K562 (cell line): ENCODE results near the gene KAT2B. TPM values are rescaled to one million over a fixed set of nuclear protein-coding genes. Genes with fewer than 3 reads are reported as not detected.

Experiments used
- ATAC-seq: fragments of 200-7000 bp; cut with Tn5 transposase; 3 replicates; pipeline ENCODE4 v1.9.1; 2020; ENCODE audit warnings: moderate library complexity
- BruUV-seq: library from RNA; stranded (reverse); fragments of 400-500 nt; replicated peaks from 2 replicates; lab custom pipeline; 2021; lab: Mats Ljungman, UMichigan
- CTCF ChIA-PET: fragments of 300-600 bp; formaldehyde crosslinking; extraction: SDS; loops from one replicate; lab custom pipeline; 2021; ENCODE audit warnings: low intra/inter-chr PET ratio; lab: Yijun Ruan, JAX
- POLR2A ChIA-PET: fragments of 300-600, 350-650 bp; sonication (Branson Sonifier 250); formaldehyde crosslinking; extraction: SDS; loops from one replicate; lab custom pipeline; 2021; ENCODE audit warnings: antibody characterized with exemption, inconsistent platforms; lab: Yijun Ruan, JAX
- DNase-seq, 4 experiments: peaks; one replicate each; pipeline versions ENCODE4 v3.0.0 to v3.0.0-alpha.2; 2011 to 2018; ENCODE audit warnings: low spot score in 3 of 4, mixed read lengths in 3 of 4; ENCODE audit errors: extremely low read depth in 1 of 4
- FAIRE-seq: peaks from 2 replicates; lab custom pipeline; 2011; peaks lifted over from hg19 to GRCh38; lab: Jason Lieb, UNC
- H2AFZ ChIP-seq: 2 replicates; pipeline ENCODE4 v1.6.0; 2011; ENCODE audit warnings: low read depth, low read length, control low read depth, inconsistent platforms
- H3K27ac ChIP-seq: fragments of 200-600 bp; 3 replicates; pipeline ENCODE4 v1.8.0; 2011; ENCODE audit warnings: low read depth, mild to moderate bottlenecking, control low read depth, inconsistent platforms, low read length, moderate library complexity, mixed read lengths; ENCODE audit errors: extremely low read depth
- H3K27me3 ChIP-seq, 2 experiments: fragments of 300-600 bp in 1 of 2; 2 replicates in 1 of 2; 3 replicates in 1 of 2; pipeline versions ENCODE4 v1.6.0 to v1.8.0; 2011; ENCODE audit warnings: inconsistent platforms in 2 of 2, low read length in 2 of 2, mild to moderate bottlenecking in 1 of 2, mixed read lengths in 1 of 2, moderate library complexity in 1 of 2; ENCODE audit not compliant: control insufficient read depth in 2 of 2, insufficient read depth in 2 of 2
- H3K36me3 ChIP-seq: fragments of 300-600 bp; 3 replicates; pipeline ENCODE4 v1.8.0; 2011; ENCODE audit warnings: mild to moderate bottlenecking, low read length, inconsistent platforms; ENCODE audit not compliant: control insufficient read depth, insufficient read depth
- H3K4me1 ChIP-seq, 2 experiments: fragments of 200-600 bp in 1 of 2; replicated peaks in 1 of 2; 2 replicates in 1 of 2; 3 replicates in 1 of 2; pipeline versions ENCODE4 v1.5.1 to v1.8.0; 2011; ENCODE audit warnings: inconsistent platforms in 2 of 2, low read length in 2 of 2, mild to moderate bottlenecking in 1 of 2, mixed read lengths in 1 of 2, moderate library complexity in 1 of 2; ENCODE audit not compliant: control insufficient read depth in 2 of 2, insufficient read depth in 2 of 2
- H3K4me2 ChIP-seq: 2 replicates; pipeline ENCODE4 v1.6.1; 2011; ENCODE audit warnings: low read length, control low read depth, inconsistent platforms, mixed read lengths; ENCODE audit not compliant: insufficient read depth
- H3K4me3 ChIP-seq: fragments of 200-600 bp; sonication (generic), shearing (Covaris generic); 2 replicates; pipeline ENCODE4 v1.5.1; 2016; ENCODE audit warnings: control low read depth, inconsistent platforms
- H3K79me2 ChIP-seq: fragments of 200-600 bp; 3 replicates; pipeline ENCODE4 v1.8.0; 2011; ENCODE audit warnings: low read length, inconsistent platforms; ENCODE audit not compliant: control insufficient read depth, insufficient read depth
- H3K9ac ChIP-seq, 2 experiments: 2 replicates each; pipeline versions ENCODE4 v1.6.0 to v1.6.1; 2011; ENCODE audit warnings: low read depth in 2 of 2, low read length in 2 of 2, control low read depth in 1 of 2, inconsistent platforms in 1 of 2, mild to moderate bottlenecking in 1 of 2, mixed read lengths in 1 of 2; ENCODE audit not compliant: insufficient read depth in 1 of 2
- H3K9me1 ChIP-seq: one replicate; pipeline ENCODE4 v1.6.0; 2011; ENCODE audit warnings: inconsistent platforms, mild to moderate bottlenecking, low read length, moderate library complexity; ENCODE audit not compliant: control insufficient read depth, insufficient read depth
- H3K9me3 ChIP-seq: replicated peaks from 2 replicates; pipeline ENCODE4 v1.5.1; 2011; ENCODE audit warnings: low read depth, low read length, inconsistent platforms; ENCODE audit not compliant: control insufficient read depth, insufficient read depth
- H4K20me1 ChIP-seq: replicated peaks from 2 replicates; pipeline ENCODE4 v1.6.1; 2011; ENCODE audit warnings: low read length, inconsistent platforms, mixed read lengths; ENCODE audit not compliant: control insufficient read depth, insufficient read depth
- BRF1 ChIP-seq: IDR thresholded peaks from 3 replicates; pipeline ENCODE4 v1.6.1; 2011; ENCODE audit warnings: borderline replicate concordance, mild to moderate bottlenecking; ENCODE audit not compliant: insufficient read length; ENCODE audit errors: extremely low read depth
- ELF2 ChIP-seq: fragments of 250-450 bp; sonication (Bioruptor Pico); IDR thresholded peaks from 2 replicates; pipeline ENCODE4 v1.5.0; 2021; ENCODE audit warnings: mild to moderate bottlenecking
- GABPB2 ChIP-seq: fragments of 250-450 bp; sonication (Bioruptor Pico); conservative IDR thresholded peaks from 2 replicates; pipeline ENCODE4 v1.5.1; 2021; ENCODE audit warnings: mild to moderate bottlenecking
- ILK ChIP-seq: fragments of 450-650 bp; IDR thresholded peaks from 2 replicates; pipeline ENCODE4 v1.6.1; 2016; ENCODE audit warnings: missing genetic modification characterization, low read depth, mild to moderate bottlenecking, missing compliant biosample characterization, moderate library complexity, borderline replicate concordance
- NCOA4 ChIP-seq: fragments of 450-650 bp; IDR thresholded peaks from 2 replicates; pipeline ENCODE4 v1.6.1; 2018; ENCODE audit warnings: mild to moderate bottlenecking; ENCODE audit not compliant: partially characterized antibody
- NCOR1 ChIP-seq: fragments of 450-650 bp; IDR thresholded peaks from 2 replicates; pipeline ENCODE4 v1.6.1; 2016; ENCODE audit warnings: mild to moderate bottlenecking, moderate library complexity
- NKRF ChIP-seq: fragments of 450-650 bp; IDR thresholded peaks from 2 replicates; pipeline ENCODE4 v1.6.1; 2016; ENCODE audit warnings: borderline replicate concordance
- PCBP2 ChIP-seq: fragments of 200-400 bp; formaldehyde crosslinking; IDR thresholded peaks from 2 replicates; pipeline ENCODE4 v1.6.1; 2018; ENCODE audit warnings: low read length, low read depth, mild to moderate bottlenecking, moderate library complexity; ENCODE audit not compliant: poor library complexity, severe bottlenecking
- SMARCA5 ChIP-seq: fragments of 450-650 bp; IDR thresholded peaks from 2 replicates; pipeline ENCODE4 v1.6.1; 2016
- SNIP1 ChIP-seq: fragments of 450-650 bp; IDR thresholded peaks from 2 replicates; pipeline ENCODE4 v1.7.1; 2017; ENCODE audit warnings: low read depth, mild to moderate bottlenecking
- ZBTB1 ChIP-seq: sonication (generic); formaldehyde crosslinking; IDR thresholded peaks from 2 replicates; pipeline ENCODE4 v1.8.1; 2023; ENCODE audit warnings: missing genetic modification reagents, low read depth, mild to moderate bottlenecking, borderline replicate concordance
- WGBS: fragments of 100-300 bp; shearing (Covaris generic); methylation state at CpG from one replicate; pipeline ENCODE4 v1.1.6; 2016; ENCODE audit warnings: low coverage, mixed read lengths; ENCODE audit not compliant: insufficient coverage; ENCODE audit errors: missing lambda C conversion rate; 5-methylcytosine and 5-hydroxymethylcytosine counted together
- in situ Hi-C: fragments of 300-500 bp; cut with MboI; formaldehyde crosslinking; loops from 4 replicates; pipeline ENCODE4 v1.15.0; 2018; ENCODE audit warnings: inconsistent platforms, mixed read lengths
- intact Hi-C: fragments of 100-400 bp; cut with micrococcal nuclease; formaldehyde crosslinking; loops from 2 replicates; pipeline ENCODE4 v1.14.2; 2022
- polyA plus RNA-seq, 8 experiments: library from polyadenylated mRNA; depleted of rRNA in 4 of 8; stranded (reverse) in 5 of 8; unstranded in 3 of 8; fragments of >200 nt; fragmentation: Nextera tagmentation in 2 of 8; fragmentation: Illumina TruSeq in 1 of 8; extraction: Ambion mirVana in 2 of 8; extraction: Trizol in 1 of 8; gene quantifications; 2 replicates each; pipeline versions ENCODE4 v1.2.1 to v1.2.3, GENCODE V29; 2011 to 2014; ENCODE audit warnings: inconsistent platforms in 1 of 8, missing spikeins in 1 of 8
- total RNA-seq, 7 experiments: library from RNA; depleted of rRNA in 6 of 7; stranded (reverse); fragments of >200 nt in 6 of 7; fragmentation: Illumina TruSeq in 2 of 7; extraction: Trizol in 2 of 7; gene quantifications; 2 replicates each; pipeline versions ENCODE4 v1.2.1 to v1.2.3, GENCODE V29; 2011 to 2021; ENCODE audit warnings: low replicate concordance in 1 of 7
- TF ChIP-seq, protein P1 (sequence below): sonication (generic); formaldehyde crosslinking; IDR thresholded peaks from 2 replicates; pipeline ENCODE4 v1.8.0; 2022; ENCODE audit warnings: mild to moderate bottlenecking, missing genetic modification reagents
- TF ChIP-seq, protein P2 (sequence below), 3 experiments: fragments of 200-800 bp in 1 of 3; fragments of 250-450 bp in 1 of 3; fragments of 450-650 bp in 1 of 3; sonication (Bioruptor Pico) in 1 of 3; sonication (Bioruptor generic) in 1 of 3; formaldehyde crosslinking in 1 of 3; IDR thresholded peaks; 2 replicates each; pipeline versions ENCODE4 v1.6.1 to v1.8.0; 2016 to 2022; ENCODE audit warnings: mild to moderate bottlenecking in 2 of 3, missing genetic modification characterization in 2 of 3, missing compliant biosample characterization in 1 of 3, moderate library complexity in 1 of 3
- TF ChIP-seq, protein P3 (sequence below): IDR thresholded peaks from 2 replicates; pipeline ENCODE4 v1.6.1; 2011; ENCODE audit warnings: borderline replicate concordance, low read depth, mild to moderate bottlenecking, moderate library complexity, low read length; ENCODE audit not compliant: insufficient read depth, poor library complexity, severe bottlenecking

KAT2B gene
- total and polyA plus RNA-seq, 9 of the 15 experiments (the other 6 are each of a cell fraction or from before 2014, with no cell fraction given): 3.3 to 14.9 (median 12.2) TPM

- Histone ChIP-seq H3K9me3 (no peaks in the 10 kb centered on the region), H3K4me1 (peaks cover 0 to 6% of the 10 kb centered on the region in 2 experiments; a peak in 1 of 5 replicates), H4K20me1 (no peaks in the 10 kb centered on the region), H3K79me2 (peaks cover 5% of the 10 kb centered on the region; the same call in 1 of the 3 replicates), H3K4me3 (no peak overlapping the region), H2AFZ (no peak overlapping the region), H3K36me3 (peaks cover 3% of the 10 kb centered on the region; the same call in 2 of the 3 replicates), H3K9ac (no peak overlapping the region), H3K27me3 (no peaks in the 10 kb centered on the region), H3K4me2 (no peak overlapping the region), H3K27ac (no peak overlapping the region), H3K9me1 (no peaks in the 10 kb centered on the region)
- DNase-seq (no peak), ATAC-seq (no peak), FAIRE-seq (no peak)
- no TSS peak for BruUV-seq
- CTCF ChIA-PET: no interaction called here
- 49% methylated on average over 5 of the region's 5 CpGs for WGBS
- POLR2A ChIA-PET: no interaction called here
- in situ Hi-C loops (no loop called here), intact Hi-C loops (no loop called here)
- no peak for TF ChIP-seq ILK
- TF ChIP-seq ZBTB1 (CRISPR knock-in tag): no peak
- no peak for TF ChIP-seq ELF2 (CRISPR knock-in tag)
- TF ChIP-seq, protein P1, sequence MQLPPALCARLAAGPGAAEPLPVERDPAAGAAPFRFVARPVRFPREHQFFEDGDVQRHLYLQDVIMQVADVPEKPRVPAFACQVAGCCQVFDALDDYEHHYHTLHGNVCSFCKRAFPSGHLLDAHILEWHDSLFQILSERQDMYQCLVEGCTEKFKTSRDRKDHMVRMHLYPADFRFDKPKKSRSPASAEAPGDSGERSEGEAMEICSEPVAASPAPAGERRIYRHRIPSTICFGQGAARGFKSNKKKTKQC (CRISPR knock-in tag): no peak
- TF ChIP-seq, protein P2, sequence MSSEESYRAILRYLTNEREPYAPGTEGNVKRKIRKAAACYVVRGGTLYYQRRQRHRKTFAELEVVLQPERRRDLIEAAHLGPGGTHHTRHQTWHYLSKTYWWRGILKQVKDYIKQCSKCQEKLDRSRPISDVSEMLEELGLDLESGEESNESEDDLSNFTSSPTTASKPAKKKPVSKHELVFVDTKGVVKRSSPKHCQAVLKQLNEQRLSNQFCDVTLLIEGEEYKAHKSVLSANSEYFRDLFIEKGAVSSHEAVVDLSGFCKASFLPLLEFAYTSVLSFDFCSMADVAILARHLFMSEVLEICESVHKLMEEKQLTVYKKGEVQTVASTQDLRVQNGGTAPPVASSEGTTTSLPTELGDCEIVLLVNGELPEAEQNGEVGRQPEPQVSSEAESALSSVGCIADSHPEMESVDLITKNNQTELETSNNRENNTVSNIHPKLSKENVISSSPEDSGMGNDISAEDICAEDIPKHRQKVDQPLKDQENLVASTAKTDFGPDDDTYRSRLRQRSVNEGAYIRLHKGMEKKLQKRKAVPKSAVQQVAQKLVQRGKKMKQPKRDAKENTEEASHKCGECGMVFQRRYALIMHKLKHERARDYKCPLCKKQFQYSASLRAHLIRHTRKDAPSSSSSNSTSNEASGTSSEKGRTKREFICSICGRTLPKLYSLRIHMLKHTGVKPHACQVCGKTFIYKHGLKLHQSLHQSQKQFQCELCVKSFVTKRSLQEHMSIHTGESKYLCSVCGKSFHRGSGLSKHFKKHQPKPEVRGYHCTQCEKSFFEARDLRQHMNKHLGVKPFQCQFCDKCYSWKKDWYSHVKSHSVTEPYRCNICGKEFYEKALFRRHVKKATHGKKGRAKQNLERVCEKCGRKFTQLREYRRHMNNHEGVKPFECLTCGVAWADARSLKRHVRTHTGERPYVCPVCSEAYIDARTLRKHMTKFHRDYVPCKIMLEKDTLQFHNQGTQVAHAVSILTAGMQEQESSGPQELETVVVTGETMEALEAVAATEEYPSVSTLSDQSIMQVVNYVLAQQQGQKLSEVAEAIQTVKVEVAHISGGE (CRISPR knock-in tag; IDR thresholded peaks at IDR 0.05): no peak
- TF ChIP-seq SNIP1: no peak
- no peak for TF ChIP-seq NKRF
- TF ChIP-seq BRF1: no peak
- TF ChIP-seq GABPB2: no peak
- no peak for TF ChIP-seq NCOA4
- TF ChIP-seq SMARCA5: no peak
- TF ChIP-seq, protein P3, sequence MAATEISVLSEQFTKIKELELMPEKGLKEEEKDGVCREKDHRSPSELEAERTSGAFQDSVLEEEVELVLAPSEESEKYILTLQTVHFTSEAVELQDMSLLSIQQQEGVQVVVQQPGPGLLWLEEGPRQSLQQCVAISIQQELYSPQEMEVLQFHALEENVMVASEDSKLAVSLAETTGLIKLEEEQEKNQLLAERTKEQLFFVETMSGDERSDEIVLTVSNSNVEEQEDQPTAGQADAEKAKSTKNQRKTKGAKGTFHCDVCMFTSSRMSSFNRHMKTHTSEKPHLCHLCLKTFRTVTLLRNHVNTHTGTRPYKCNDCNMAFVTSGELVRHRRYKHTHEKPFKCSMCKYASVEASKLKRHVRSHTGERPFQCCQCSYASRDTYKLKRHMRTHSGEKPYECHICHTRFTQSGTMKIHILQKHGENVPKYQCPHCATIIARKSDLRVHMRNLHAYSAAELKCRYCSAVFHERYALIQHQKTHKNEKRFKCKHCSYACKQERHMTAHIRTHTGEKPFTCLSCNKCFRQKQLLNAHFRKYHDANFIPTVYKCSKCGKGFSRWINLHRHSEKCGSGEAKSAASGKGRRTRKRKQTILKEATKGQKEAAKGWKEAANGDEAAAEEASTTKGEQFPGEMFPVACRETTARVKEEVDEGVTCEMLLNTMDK: no peak
- TF ChIP-seq PCBP2: no peak
- no peak for TF ChIP-seq NCOR1
Observed at GRCh38 chr3:20073068-20073467, 32.8 kb downstream of the KAT2B start.
